CD4-positive, alpha-beta memory T cell (primary cell): Measurements from ENCODE around the gene BICRA. TPM values are rescaled to one million over a fixed set of nuclear protein-coding genes. Genes with fewer than 3 reads are reported as not detected.
"Not testable (repeated sequence)": the region's sequence is repeated elsewhere in the genome, so short reads cannot be mapped to it uniquely, and the experiment has no call there.

Experiments
- CTCF ChIA-PET: fragments of 350-600 bp; sonication (Branson Sonifier 250); formaldehyde crosslinking; loops from one replicate; lab custom pipeline; 2021; ENCODE audit warnings: inconsistent platforms; ENCODE audit not compliant: partially characterized antibody; lab: Charles Lee
- POLR2A ChIA-PET: fragments of 350-600 bp; sonication (Branson Sonifier 250); formaldehyde crosslinking; loops from one replicate; lab custom pipeline; 2021; ENCODE audit not compliant: partially characterized antibody; lab: Charles Lee
- DNase-seq, 5 donors: peaks; one replicate each; pipeline versions ENCODE4 v3.0.0 to v3.0.0-alpha.2; 2020 to 2022; ENCODE audit warnings: mixed read lengths in 1 of 5
- H3K27ac ChIP-seq: one replicate; pipeline ENCODE4 v1.7.0; 2013; ENCODE audit warnings: low read depth, low read length
- H3K27me3 ChIP-seq: 2 replicates; pipeline ENCODE4 v1.7.0; 2013; ENCODE audit warnings: mild to moderate bottlenecking, low read length, moderate library complexity; ENCODE audit not compliant: insufficient read depth
- H3K36me3 ChIP-seq: 2 replicates; pipeline ENCODE4 v1.7.0; 2013; ENCODE audit warnings: mild to moderate bottlenecking, low read length, moderate library complexity; ENCODE audit not compliant: insufficient read depth
- H3K4me1 ChIP-seq: 2 replicates; pipeline ENCODE4 v1.7.0; 2013; ENCODE audit warnings: mild to moderate bottlenecking, low read length, moderate library complexity; ENCODE audit not compliant: insufficient read depth
- H3K4me3 ChIP-seq, 2 donors: one replicate each; pipeline ENCODE4 v1.7.0; 2013; ENCODE audit warnings: low read length in 2 of 2, mild to moderate bottlenecking in 1 of 2
- H3K9me3 ChIP-seq, 2 donors: one replicate each; pipeline ENCODE4 v1.7.0; 2013; ENCODE audit warnings: low read length in 2 of 2, control low read depth in 1 of 2; ENCODE audit not compliant: control insufficient read depth in 1 of 2
- H3K27ac Mint-ChIP-seq, 7 donors: one replicate each; pipeline ENCODE4 v1.8.0; 2020 to 2021; ENCODE audit warnings: mixed read lengths in 7 of 7, mild to moderate bottlenecking in 6 of 7, inconsistent platforms in 3 of 7, moderate library complexity in 3 of 7
- H3K27me3 Mint-ChIP-seq, 2 donors: one replicate each; pipeline ENCODE4 v1.8.0; 2020 to 2021; ENCODE audit warnings: mixed read lengths in 2 of 2
- H3K36me3 Mint-ChIP-seq, 2 donors: one replicate each; pipeline ENCODE4 v1.8.0; 2020 to 2021; ENCODE audit warnings: mixed read lengths in 2 of 2, inconsistent platforms in 1 of 2, mild to moderate bottlenecking in 1 of 2
- H3K4me1 Mint-ChIP-seq, 4 donors: one replicate each; pipeline ENCODE4 v1.8.0; 2020 to 2021; ENCODE audit warnings: mixed read lengths in 4 of 4, mild to moderate bottlenecking in 1 of 4
- H3K4me3 Mint-ChIP-seq, 8 donors: one replicate each; pipeline ENCODE4 v1.8.0; 2020 to 2021; ENCODE audit warnings: mixed read lengths in 8 of 8, mild to moderate bottlenecking in 7 of 8, moderate library complexity in 6 of 8, inconsistent platforms in 3 of 8
- H3K9me3 Mint-ChIP-seq, 8 donors: one replicate each; pipeline ENCODE4 v1.8.0; 2020 to 2021; ENCODE audit warnings: mixed read lengths in 8 of 8, mild to moderate bottlenecking in 5 of 8, inconsistent platforms in 3 of 8, moderate library complexity in 1 of 8
- intact Hi-C: fragments of 100-400 bp; cut with micrococcal nuclease; formaldehyde crosslinking; loops from one replicate; pipeline ENCODE4 v1.15.1; 2023
- polyA plus RNA-seq, 2 donors: library from polyadenylated mRNA; unstranded; fragments of 300-500 nt; fragmentation: Illumina TruSeq; gene quantifications; one replicate each; pipeline ENCODE4 v1.2.3, GENCODE V29; 2021
- total RNA-seq, 2 experiments: library from RNA; stranded (reverse); gene quantifications; one replicate each; pipeline ENCODE4 v1.2.3, GENCODE V29; 2021

Gene BICRA
- total and polyA plus RNA-seq, 4 experiments from 2014 or later = 2.3 to 32.9 (median 31.7) TPM; not detected in 1

- Mint-ChIP-seq H3K36me3 (no peaks in the 10 kb centered on the region), H3K4me3 (no peak overlapping the region), H3K27me3 (peaks cover 29 to 33% of the 10 kb centered on the region in 2 donors), H3K9me3 (peaks cover 0 to 2% (median 0%) of the 10 kb centered on the region in 8 donors), H3K4me1 (peaks cover 9 to 16% (median 10%) of the 10 kb centered on the region in 4 donors), H3K27ac (no peak overlapping the region)
- DNase-seq = no peak
- no peak overlapping the region for H3K27ac ChIP-seq
- POLR2A ChIA-PET = interaction anchor here (0.7 kb wide), 1 partner anchor 22 kb away, joined by 3 read pairs; no protein-coding TSS in a partner anchor
- CTCF ChIA-PET = interaction anchor here (0.6 kb wide), 1 partner anchor 144 kb away, joined by 4 read pairs; no protein-coding TSS in a partner anchor
- no peak overlapping the region for H3K4me3 ChIP-seq
- intact Hi-C loops = no loop called here
- H3K9me3 ChIP-seq = no peaks in the 10 kb centered on the region
- peaks cover 7% of the 10 kb centered on the region for H3K4me1 ChIP-seq
- H3K36me3 ChIP-seq = no peaks in the 10 kb centered on the region
- no peaks in the 10 kb centered on the region for H3K27me3 ChIP-seq
Observed at GRCh38 chr19:47725759-47726401, 116.9 kb downstream of the BICRA start.

- CTCF ChIA-PET = no interaction called here
- no peaks in the 10 kb centered on the region for H3K36me3 Mint-ChIP-seq
- H3K27ac ChIP-seq = no peak overlapping the region
- H3K36me3 ChIP-seq = no peaks in the 10 kb centered on the region
- no peak overlapping the region for H3K4me3 ChIP-seq
- no peak for DNase-seq
- peaks cover 31 to 34% of the 10 kb centered on the region in 2 donors for H3K27me3 Mint-ChIP-seq
- POLR2A ChIA-PET = no interaction called here
- no peaks in the 10 kb centered on the region for H3K9me3 ChIP-seq
- H3K27me3 ChIP-seq = no peaks in the 10 kb centered on the region
- no peak overlapping the region for H3K4me3 Mint-ChIP-seq
- H3K4me1 ChIP-seq = peaks cover 7% of the 10 kb centered on the region
- intact Hi-C loops = no loop called here
- peaks cover 9 to 16% (median 10%) of the 10 kb centered on the region in 4 donors for H3K4me1 Mint-ChIP-seq
- H3K27ac Mint-ChIP-seq = no peak overlapping the region
- H3K9me3 Mint-ChIP-seq = peaks cover 0 to 2% (median 0%) of the 10 kb centered on the region in 8 donors
Observed at GRCh38 chr19:47726467-47726866, 117.5 kb downstream of the BICRA start.

- Mint-ChIP-seq H3K27me3 (peaks cover 28 to 29% of the 10 kb centered on the region in 2 donors), H3K4me1 (peaks cover 9 to 16% (median 10%) of the 10 kb centered on the region in 4 donors)
- H3K4me3 Mint-ChIP-seq, H3K9me3 Mint-ChIP-seq, H3K4me3 ChIP-seq, H3K36me3 ChIP-seq, POLR2A ChIA-PET, DNase-seq, H3K27ac Mint-ChIP-seq, H3K27ac ChIP-seq, intact Hi-C loops, H3K36me3 Mint-ChIP-seq, H3K27me3 ChIP-seq, H3K9me3 ChIP-seq, CTCF ChIA-PET, H3K4me1 ChIP-seq: not testable (repeated sequence)
Observed at GRCh38 chr19:47728295-47728694, 119.4 kb downstream of the BICRA start.

GRCh38 chr19:47729468-47729798 lies 120.5 kb downstream of the BICRA start:
- intact Hi-C loops = no loop called here
- no peaks in the 10 kb centered on the region for H3K36me3 ChIP-seq
- no peaks in the 10 kb centered on the region for H3K9me3 ChIP-seq
- Mint-ChIP-seq H3K27ac (peak overlapping the region in 1 of 7 donors; percentile 13), H3K9me3 (peaks cover 0 to 2% (median 0%) of the 10 kb centered on the region in 8 donors), H3K4me1 (peaks cover 9 to 16% (median 10%) of the 10 kb centered on the region in 4 donors), H3K4me3 (peak overlapping the region; percentile 29 to 81 (median 70)), H3K27me3 (peaks cover 26 to 32% of the 10 kb centered on the region in 2 donors), H3K36me3 (no peaks in the 10 kb centered on the region)
- DNase-seq = no peak
- H3K27me3 ChIP-seq = no peaks in the 10 kb centered on the region
- POLR2A ChIA-PET = no interaction called here
- no peak overlapping the region for H3K27ac ChIP-seq
- H3K4me3 ChIP-seq = no peak overlapping the region
- peaks cover 7% of the 10 kb centered on the region for H3K4me1 ChIP-seq
- CTCF ChIA-PET = interaction anchor here (1.3 kb wide), 1 partner anchor 13 kb away, joined by 3 read pairs; no protein-coding TSS in a partner anchor

GRCh38 chr19:47729799-47730520 lies 121.0 kb downstream of the BICRA start:
- no peak overlapping the region for H3K27ac ChIP-seq
- intact Hi-C loops = no loop called here
- peaks cover 25 to 30% of the 10 kb centered on the region in 2 donors for H3K27me3 Mint-ChIP-seq
- H3K9me3 ChIP-seq = no peaks in the 10 kb centered on the region
- H3K4me1 Mint-ChIP-seq = peaks cover 9 to 16% (median 10%) of the 10 kb centered on the region in 4 donors
- H3K36me3 Mint-ChIP-seq = no peaks in the 10 kb centered on the region
- CTCF ChIA-PET = interaction anchor here (1.3 kb wide), 1 partner anchor 14 kb away, joined by 3 read pairs; no protein-coding TSS in a partner anchor
- DNase-seq = no peak
- H3K36me3 ChIP-seq = no peaks in the 10 kb centered on the region
- no peak overlapping the region for H3K4me3 ChIP-seq
- POLR2A ChIA-PET = no interaction called here
- no peaks in the 10 kb centered on the region for H3K27me3 ChIP-seq
- H3K4me3 Mint-ChIP-seq = peak overlapping the region; percentile 40 to 79 (median 64)
- H3K9me3 Mint-ChIP-seq = peaks cover 0 to 2% (median 0%) of the 10 kb centered on the region in 8 donors
- H3K27ac Mint-ChIP-seq = peak overlapping the region in 1 of 7 donors; percentile 13
- H3K4me1 ChIP-seq = peaks cover 7% of the 10 kb centered on the region

- intact Hi-C loops = no loop called here
- peaks cover 7% of the 10 kb centered on the region for H3K4me1 ChIP-seq
- H3K27me3 ChIP-seq = no peaks in the 10 kb centered on the region
- POLR2A ChIA-PET = no interaction called here
- no peaks in the 10 kb centered on the region for H3K36me3 Mint-ChIP-seq
- no peak for DNase-seq
- peak overlapping the region in 5 of 8 donors; percentile 26 to 69 (median 57) for H3K4me3 Mint-ChIP-seq
- no peaks in the 10 kb centered on the region for H3K9me3 Mint-ChIP-seq
- no peaks in the 10 kb centered on the region for H3K9me3 ChIP-seq
- H3K4me3 ChIP-seq = no peak overlapping the region
- H3K36me3 ChIP-seq = no peaks in the 10 kb centered on the region
- H3K27ac Mint-ChIP-seq = peak overlapping the region in 1 of 7 donors; percentile 2
- H3K4me1 Mint-ChIP-seq = peaks cover 9 to 16% (median 10%) of the 10 kb centered on the region in 4 donors
- CTCF ChIA-PET = interaction anchor here (1.3 kb wide), 1 partner anchor 14 kb away, joined by 3 read pairs; no protein-coding TSS in a partner anchor
- H3K27me3 Mint-ChIP-seq = peaks cover 23 to 28% of the 10 kb centered on the region in 2 donors
- H3K27ac ChIP-seq = no peak overlapping the region
Observed at GRCh38 chr19:47730521-47730889, 121.6 kb downstream of the BICRA start.

- Mint-ChIP-seq H3K4me1 (peaks cover 9 to 16% (median 10%) of the 10 kb centered on the region in 4 donors), H3K27ac (peak overlapping the region in 2 of 7 donors; percentile 2 to 53), H3K36me3 (no peaks in the 10 kb centered on the region), H3K9me3 (no peaks in the 10 kb centered on the region), H3K27me3 (peaks cover 23 to 28% of the 10 kb centered on the region in 2 donors), H3K4me3 (peak overlapping the region in 3 of 8 donors; percentile 25 to 58 (median 28))
- CTCF ChIA-PET = no interaction called here
- H3K9me3 ChIP-seq = no peaks in the 10 kb centered on the region
- peaks cover 7% of the 10 kb centered on the region for H3K4me1 ChIP-seq
- no peak for DNase-seq
- H3K4me3 ChIP-seq = no peak overlapping the region
- no peaks in the 10 kb centered on the region for H3K36me3 ChIP-seq
- no peak overlapping the region for H3K27ac ChIP-seq
- no peaks in the 10 kb centered on the region for H3K27me3 ChIP-seq
- intact Hi-C loops = no loop called here
- POLR2A ChIA-PET = no interaction called here
Observed at GRCh38 chr19:47730910-47731309, 122.0 kb downstream of the BICRA start.
